A204.1 (cell line): ENCODE data around the gene TTC23L.
A peak's percentile ranks its signal among the peaks of the same experiment; 100 is the strongest.

Experiments
- FAIRE-seq: peaks from 2 replicates; lab custom pipeline; 2012; peaks lifted over from hg19 to GRCh38; lab: Jason Lieb, UNC

The TTC23L gene

GRCh38 chr5:34923694-34924461 is 84.9 kb downstream of the TTC23L start:
- no peak for FAIRE-seq

GRCh38 chr5:34924462-34924765 is 85.5 kb downstream of the TTC23L start:
- no peak for FAIRE-seq

- no peak for FAIRE-seq
These were observed 87.4 kb downstream of the TTC23L start for GRCh38 chr5:34926318-34926888.

DNA sequence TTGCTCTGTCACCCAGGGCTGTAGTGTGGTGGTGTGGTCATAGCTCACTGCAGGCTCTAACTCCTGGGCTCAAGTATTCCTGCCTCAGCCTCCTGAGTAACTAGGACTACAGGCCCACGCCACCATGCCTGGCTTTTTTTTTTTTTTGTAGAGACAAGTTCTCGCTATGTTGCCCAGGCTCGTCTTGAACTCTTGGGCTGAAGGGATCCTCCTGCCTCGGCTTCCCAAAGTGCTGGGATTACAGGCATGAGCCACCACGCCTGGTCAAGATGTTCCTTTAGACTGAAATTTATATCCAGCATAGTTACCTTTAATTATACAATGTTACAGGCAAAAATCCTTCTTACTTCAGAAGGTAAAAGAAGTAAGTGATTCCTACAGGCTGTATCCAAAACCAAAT is 88.8 kb downstream of the TTC23L start:
- FAIRE-seq, result no peak

DNA sequence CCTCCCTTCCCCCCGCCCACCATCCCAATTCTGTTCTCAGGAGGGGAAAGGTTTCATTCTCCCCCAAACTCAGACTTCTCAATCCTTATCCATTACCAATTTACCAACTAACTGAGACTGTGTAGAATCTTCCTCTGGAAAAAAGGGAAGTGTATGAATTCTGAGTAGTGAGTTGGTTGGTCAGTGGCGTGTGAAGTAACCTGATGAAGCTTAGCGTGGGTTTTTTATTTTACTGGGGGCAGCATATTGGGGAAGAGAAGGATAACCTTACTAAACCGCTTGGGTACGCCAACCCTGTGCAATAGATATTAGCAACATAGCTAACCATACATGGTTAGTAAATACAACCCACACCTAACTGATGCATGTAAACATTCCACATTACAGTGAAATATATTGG is 89.3 kb downstream of the TTC23L start:
- no peak for FAIRE-seq

GRCh38 chr5:34929134-34929719 is 90.3 kb downstream of the TTC23L start, which contains the start of gene DNAJC21:
TSS of gene DNAJC21 (plus strand) at chr5:34929559. CDS start at chr5:34929820, 261 bp downstream.
- FAIRE-seq, result peak; percentile 87

GRCh38 chr5:34929720-34930461 is 90.9 kb downstream of the TTC23L start:
- FAIRE-seq, result no peak

DNA sequence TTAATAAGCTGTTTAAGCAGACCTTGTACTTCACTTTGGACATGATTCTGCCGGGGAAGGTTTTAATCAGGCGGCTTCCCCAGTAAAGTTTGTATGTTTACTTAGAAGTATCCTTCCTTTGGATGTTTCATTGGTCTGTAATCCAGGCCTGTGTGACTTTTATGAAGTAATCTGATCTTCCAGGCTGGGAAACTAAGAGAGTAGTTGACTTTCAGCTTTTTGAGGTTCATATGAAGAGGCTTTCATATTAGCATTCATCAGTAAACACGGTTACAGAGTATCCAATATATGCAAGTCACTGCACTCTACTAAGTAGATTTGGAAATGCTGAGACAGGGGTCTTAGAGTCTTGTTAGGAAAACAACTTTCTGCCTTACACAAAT is 91.5 kb downstream of the TTC23L start:
- no peak for FAIRE-seq

DNA sequence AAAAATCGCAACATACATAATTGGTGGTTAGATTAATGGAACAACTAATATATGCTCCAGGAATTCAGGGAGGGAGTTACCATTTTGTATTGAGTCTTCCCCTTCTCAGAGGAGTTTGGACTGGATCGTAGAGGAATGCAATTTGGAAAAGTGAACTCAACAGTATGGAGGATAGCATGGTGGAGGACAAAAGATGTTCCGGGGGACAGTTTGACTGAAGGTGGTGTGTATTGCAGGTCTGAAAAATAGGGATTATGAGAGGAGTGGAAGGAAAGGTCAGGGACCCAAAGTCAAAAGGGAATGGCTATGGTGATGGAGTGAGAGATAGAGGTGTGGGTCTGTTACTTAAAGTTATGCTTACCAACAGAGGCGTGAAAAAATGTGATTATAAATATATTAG is 91.9 kb downstream of the TTC23L start:
- FAIRE-seq, result no peak

GRCh38 chr5:34932947-34933346 is 94.0 kb downstream of the TTC23L start:
- FAIRE-seq, result no peak

GRCh38 chr5:34941936-34942335 is 103.0 kb downstream of the TTC23L start:
- FAIRE-seq, result no peak

GRCh38 chr5:34944044-34944443 is 105.1 kb downstream of the TTC23L start:
- FAIRE-seq, result no peak

DNA sequence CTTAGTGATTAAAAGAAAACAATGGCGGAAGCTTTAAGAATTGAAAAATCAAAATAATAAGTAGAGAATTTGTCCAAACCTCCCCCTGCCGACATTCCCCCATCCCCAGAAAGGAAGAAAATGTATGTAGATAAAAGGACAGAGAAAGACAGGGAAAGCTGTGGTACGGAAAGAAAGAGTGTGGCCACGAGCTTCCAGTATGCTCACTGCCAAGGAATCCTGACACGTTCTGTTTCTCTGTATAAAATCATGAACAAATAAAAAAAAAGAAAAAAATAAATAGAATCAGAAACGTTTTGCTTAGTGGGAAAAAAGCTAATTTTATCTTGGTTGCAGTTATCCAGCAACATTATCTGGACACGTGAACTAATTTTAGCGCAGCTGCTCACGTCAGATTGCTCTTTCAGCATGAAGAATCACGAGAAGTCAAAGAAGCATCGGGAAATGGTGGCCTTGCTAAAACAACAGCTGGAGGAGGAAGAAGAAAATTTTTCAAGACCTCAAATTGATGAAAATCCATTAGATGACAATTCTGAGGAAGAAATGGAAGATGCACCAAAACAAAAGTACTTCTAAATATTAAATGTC is 105.6 kb downstream of the TTC23L start:
- FAIRE-seq, result no peak
